Stimulated activated CD8-positive, alpha-beta memory T cell treated with anti-CD3 and anti-CD28 coated beads, Interleukin-15, amount 100 ng/mL, for 24 hours (primary cell): ENCODE data around the gene DAPK1.

Experiments used
- DNase-seq: peaks from one replicate; pipeline ENCODE4 v3.0.0-alpha.2; 2020; ENCODE audit warnings: low read depth

The DAPK1 gene

DNA sequence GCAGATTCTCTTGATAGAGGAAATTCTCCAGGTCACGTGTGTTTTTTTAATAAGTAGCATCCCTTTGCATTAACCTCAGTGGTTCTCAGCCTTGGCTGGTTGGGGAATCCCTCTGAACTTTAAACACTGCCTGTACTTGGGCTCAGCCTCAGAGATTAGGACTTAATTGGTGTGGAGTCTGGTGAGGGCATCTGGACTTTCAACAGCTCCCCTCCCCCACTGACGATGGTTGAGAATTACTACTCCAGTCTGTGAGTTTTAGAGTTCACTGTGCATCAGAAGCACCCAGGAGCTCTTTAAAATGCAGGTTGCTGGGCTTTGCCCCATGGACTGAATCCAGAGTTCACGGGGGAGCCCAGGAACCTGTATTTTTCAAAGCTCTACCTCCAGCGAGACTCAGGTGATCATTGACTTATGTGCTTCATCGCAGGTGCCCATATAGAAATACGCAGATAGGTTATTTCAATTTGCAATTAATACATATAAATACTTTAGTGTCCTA lies 71.4 kb downstream of the DAPK1 start:
- DNase-seq: no peak

DNA sequence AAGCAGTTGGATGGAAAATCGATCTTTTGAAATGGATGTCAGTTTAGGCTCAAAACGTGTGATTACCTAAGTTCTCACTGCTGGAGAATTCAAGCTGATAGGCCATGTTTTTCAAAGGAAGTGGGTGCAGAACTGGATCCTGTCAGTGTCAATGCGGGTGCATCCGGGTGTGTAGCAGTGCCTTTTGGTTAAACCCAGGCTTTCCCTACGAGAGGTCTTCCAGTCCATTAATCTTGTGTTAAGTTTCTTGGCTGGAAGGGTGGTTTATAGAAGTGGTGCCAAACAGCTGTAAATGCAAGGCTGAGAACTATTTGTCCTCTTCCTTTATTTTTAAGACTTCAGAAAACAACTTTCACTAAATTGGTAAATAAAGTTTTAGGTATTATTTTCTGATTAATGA lies 71.9 kb downstream of the DAPK1 start:
- no peak for DNase-seq

DNA sequence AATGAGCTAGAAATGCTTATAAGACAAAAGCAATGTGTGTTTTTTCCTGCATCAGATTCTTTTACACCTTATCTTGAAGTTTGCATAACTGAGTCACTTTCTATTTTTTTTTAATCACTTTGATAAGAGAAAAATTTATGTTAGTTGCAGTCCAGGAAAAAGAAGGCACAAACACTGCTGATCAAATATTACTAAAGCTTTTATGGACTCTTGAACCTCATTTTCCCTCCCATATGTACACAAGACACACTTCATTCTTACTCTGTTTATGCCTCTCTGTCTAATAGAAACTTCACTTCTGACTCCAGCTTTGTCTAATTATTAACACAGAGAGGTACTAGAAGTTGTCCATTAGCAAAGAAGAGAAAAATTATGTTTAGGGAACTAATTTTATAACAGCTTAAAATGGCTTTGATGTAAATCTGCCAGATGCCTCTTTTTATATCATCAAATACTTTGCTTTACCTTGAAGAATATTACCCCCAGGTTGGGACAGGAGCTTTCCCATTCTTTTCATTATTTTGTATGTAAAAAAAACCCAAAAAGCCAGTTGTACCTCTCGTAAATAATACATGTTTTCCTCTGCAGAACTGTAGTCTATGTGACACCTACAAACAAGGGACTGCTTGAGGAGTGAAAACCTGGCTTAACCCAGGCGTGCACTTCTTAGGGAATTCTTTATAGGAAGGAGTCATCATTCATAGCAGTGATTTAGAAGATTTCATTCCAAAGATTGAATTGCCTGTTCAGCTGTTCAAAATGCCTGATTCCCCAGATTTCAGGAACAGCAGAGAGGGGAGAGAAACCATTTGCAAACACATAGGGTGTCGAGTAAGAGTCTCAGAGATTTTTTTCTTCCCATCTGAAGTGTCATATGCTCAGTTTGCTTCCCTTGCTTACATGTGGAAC lies 72.6 kb downstream of the DAPK1 start:
- DNase-seq: no peak

DNA sequence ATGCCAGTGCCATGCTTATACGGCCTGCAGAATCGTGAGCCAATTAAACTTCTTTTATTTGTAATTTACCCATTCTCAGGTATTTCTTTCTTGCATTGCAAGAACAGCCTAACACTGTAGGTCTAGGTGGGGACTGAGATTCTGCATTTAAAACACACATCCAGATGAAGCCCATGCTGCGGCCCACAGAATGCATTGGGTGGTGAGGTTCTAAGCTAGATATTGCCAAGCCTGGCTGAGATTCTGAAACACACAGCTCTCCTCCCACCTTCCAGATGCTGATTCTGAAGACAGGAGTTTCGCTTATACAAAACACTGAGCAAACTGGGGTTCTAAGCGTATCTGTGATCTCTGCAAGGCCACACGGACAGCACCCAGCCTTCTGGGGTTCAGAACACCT lies 75.1 kb downstream of the DAPK1 start:
- no peak for DNase-seq

DNA sequence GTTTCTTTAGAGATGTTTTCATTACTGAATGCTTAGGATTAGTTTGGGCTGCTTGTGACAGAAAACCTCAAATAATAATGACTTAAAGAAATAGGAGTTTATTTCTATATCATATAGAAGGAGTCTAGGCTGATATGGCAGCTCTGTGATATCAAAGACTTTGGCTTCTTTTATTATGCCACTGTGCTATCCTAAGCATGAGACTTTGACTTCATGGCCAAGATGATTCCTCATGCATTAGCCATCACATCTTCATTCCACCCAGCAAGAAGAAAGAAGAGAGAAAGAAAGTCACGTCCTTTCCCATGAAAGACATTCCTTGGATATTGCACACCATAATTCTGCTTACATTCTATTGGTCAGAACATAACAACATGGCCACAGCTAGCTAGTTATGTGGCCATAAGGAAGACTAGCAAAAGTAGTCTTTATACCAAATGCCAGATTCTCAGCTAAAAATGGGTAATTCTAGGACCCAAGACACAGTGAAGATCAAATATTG lies 76.2 kb downstream of the DAPK1 start:
- DNase-seq: no peak

DNA sequence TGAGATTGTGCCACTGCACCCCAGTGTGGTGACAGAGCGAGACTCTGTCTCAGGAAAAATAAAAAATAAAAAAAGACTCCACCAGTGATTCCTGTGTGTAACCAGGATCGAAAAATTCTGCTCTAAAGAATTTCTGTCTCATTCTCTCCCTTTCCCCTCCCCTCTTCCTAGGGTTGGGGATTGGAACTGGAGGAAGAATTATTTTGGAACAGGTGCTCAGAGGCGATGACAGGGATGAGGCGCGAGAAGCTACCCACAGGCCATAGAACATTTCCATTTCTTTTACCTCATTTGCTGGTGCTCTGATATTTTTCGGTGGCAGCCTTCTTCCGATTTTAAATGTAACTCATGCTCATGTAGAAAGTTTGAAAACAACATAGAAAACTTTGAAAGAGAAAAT lies 80.1 kb downstream of the DAPK1 start:
- no peak for DNase-seq

DNA sequence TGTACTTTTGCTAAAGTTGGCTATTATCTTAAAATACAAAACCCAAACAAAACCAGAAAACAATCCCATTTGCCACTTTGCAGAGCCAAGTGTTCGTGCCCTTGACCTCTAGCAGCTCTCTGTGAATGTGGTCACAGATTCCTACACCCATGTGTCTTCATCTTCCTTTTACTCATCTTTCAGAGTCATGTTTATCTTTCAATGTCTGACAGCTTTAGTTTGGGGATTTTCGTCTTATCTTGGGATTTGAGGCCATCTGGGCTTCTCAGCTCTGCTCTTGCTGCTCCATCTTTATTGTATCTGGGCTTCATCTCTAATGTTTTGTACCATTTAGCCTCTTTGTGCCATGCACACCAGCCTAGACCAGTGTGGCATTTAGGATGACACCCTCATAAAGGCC lies 81.0 kb downstream of the DAPK1 start:
- no peak for DNase-seq

DNA sequence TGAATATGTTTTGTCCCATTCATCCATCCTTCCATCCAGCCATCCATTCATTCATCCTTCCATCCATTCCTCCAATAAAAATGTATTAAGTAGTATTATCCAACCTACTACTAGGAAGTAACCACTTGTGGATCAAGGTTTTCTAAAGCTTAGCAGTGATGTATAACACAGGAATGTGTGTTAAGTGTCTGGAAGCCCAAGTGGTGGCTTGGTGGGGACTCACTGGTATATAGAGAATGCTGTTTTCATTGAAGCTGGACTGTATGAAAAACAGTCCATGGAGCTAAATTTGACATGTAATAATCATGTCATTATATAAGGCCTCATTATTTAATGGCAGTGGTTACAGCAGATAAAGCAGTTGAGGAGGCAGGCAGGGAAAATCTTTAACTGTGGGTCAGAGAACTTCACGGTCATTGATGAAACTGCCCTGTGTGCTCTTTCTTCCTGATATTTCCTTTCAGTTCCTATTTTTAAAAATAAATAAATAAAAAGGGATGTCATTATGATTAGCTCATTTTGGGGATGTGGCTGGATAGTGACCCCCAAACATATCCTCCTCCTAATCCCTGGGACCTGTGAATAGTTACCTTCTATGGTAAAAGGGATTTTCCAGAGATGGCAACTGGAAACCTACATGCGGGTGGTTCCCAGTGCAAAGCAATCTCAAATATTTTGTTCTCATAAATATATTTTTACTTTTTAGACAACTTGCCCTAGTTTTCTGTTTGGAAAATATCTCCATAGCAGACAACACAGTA lies 82.3 kb downstream of the DAPK1 start:
- no peak for DNase-seq

DNA sequence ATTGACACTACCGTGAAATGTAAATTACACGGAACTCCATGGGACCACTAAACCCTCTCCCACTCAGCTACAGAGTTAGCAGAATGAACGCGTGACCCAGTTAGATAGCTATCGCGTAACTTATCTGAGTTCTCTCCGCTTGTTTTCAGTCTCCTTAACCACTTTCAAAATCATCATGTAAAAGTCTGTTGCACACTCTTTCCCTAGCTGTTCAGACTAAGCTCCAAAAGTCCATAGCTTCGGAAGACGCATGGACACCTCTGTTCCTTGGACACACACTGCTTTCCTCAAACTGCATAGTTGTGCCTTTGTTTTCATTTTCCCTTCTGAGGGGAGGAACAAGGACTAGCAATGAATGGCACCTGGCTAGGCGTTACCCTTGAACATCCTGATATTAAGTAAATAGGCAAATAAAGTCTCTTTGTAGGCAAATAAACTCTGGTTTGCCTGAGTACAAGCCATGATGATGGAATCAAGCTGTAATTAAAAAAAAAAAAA lies 83.3 kb downstream of the DAPK1 start:
- DNase-seq: no peak

DNA sequence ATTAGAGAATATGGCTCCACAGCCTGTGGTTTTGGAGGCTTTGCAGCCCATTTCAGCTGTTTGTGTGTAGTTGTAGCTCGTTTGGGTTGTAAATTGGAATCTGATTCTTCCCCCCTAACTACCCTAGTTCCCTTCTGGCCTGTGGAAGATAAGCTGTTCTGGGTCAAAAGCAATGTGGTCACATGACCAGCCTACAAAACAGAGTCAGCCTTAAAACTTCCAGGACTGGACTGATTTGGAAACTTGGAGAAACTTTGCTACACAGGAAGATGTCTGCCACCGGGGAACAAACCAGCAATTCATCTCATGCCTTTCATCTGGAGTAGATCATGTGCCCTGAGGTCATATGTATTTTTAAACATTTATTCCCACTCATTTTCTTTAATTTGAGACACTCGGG lies 83.8 kb downstream of the DAPK1 start:
- no peak for DNase-seq

DNA sequence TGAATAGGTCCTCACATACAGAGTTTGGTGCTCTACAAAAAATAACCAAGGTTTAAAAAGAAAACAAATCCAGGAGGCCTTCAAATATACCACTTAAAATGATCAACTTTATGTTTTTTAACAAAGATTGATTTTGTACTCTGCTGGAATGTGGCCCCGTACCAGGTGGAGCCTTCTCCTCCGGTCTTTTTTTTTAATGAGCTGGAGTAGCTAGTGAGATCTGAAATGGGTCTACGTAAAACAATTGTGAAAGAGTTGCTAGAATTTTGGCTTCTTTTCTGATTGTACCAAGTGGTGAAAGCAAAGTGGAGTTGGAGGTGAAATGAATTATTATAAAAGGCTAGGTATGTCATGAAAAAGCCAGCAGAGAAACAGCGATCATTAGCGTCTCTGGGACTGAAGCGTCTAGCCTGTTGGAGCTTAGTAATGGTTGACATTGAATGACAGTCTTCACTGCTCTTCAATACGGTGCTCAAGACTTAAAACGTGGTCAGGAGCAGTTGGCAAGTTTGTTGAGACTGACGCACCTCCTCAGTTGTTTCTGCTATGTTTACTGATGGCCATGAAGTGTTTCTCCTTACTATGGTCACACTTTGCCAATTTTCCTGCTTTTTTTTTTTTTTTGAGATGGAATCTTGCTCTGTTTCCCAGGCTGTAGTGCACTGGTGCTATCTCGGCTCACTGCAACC lies 84.4 kb downstream of the DAPK1 start:
- no peak for DNase-seq

DNA sequence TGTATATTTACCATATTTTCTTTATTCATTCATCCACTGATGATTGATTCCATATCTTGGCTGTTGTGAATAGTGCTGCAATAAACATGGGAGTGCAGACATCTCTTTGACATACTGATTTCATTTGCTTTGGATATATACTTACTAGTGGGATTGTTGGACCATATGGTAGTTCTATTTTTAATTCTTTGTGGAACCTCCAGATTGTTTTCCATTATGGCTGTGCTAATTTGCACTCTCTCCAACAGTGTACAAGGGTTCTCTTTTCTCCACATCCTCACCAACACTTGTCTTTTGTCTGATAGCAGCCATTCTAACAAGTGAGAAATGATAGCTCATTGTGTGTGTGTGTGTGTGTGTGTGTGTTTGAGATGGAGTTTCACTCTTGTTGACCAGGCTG lies 86.7 kb downstream of the DAPK1 start:
- DNase-seq: no peak

DNA sequence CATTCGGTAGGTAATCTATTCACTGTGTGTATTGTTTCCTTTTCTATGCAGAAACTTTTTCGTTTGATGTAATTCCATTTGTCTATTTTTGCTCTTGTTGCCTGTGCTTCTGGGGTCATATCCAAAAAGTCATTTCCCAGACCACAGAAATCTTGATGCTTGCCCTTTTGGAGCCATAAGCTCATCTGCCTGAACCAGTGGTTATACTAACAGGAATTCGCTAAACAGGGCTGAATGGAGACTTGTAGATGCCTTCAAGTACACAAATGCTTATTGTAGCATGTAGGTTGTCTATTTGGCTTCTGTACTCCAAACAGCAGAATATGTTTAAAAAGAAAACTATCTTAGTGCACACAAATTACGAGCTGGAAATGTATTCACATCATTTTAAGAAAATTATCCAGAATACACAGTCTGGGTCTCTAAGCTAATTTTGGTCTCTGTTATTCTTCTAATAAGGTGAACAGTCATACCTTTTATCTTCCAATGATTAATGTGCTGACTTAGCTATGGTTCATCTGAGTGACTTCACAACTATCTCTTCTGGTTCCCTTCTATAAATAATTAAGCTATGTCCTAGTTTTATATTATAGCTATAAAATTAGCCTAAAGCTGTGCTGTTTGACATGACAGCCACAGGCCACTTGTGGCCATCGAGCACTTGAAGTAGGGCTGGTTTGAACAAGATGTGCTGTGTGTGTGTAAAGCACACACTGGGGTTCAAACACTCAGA lies 87.6 kb downstream of the DAPK1 start:
- no peak for DNase-seq

DNA sequence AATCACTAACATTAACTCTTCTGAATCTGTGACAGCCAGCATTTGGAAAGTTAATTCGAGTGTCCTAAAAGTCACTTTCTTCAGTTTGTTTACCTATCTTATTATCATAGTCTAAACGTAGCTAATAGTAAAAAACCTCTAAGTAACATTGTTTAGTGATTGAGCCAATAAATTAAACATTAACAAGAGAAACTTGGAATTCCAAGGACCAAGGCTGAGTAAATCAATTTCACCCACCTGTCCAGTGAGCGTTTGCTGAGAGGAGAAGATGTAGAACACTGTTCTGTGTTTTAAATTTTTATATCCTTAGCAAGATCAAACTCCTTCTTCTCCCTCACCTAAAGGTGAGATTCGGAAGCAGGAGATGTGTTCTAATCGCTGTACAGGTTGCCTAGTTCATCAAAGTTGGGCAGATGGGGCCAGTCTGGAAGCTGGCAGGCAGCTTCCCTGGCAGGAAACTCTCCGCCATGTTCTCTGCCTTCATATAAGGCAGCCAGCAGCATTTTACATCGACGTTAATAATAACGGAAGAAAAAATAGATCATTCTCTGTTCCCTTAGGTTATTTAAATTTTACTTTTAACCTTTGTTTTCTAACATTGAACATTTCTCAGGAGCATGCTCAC lies 89.2 kb downstream of the DAPK1 start:
- DNase-seq: no peak

DNA sequence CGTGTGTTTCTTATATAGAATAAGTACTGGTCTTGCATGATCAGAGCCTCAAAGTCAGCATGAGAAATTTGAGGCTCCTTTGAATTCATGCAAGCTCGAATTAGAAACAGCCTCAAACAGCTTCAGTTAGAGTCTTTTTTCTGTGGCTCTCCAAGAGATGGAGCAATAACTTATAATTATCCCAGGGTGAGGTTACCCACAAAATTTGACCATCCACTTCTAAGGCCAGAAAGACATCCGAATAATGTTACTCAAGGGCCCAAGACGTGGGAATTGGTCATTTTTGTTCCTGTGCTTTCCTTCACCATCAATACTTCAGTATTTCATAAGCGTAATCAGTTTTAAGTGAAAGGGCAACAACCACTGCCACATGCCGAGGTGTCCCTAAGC lies 89.7 kb downstream of the DAPK1 start:
- DNase-seq: no peak

DNA sequence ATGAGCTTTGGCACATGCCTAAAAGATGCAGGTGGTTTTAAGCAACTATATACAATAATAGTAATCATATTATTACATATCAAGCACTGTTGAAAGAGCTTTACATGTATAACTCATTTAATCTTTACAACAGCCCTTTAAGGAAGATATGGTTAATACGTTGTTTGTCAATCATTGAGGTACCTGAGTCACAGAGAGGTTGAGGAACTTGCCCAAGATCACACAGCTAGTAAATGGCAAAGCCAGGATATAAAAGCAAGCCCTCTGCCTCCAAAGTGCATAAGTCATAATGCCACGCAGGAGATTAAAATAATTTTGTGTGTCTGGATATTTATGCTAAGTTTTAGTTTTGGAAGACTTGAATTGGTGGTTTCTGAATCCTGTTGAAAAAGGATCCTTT lies 90.2 kb downstream of the DAPK1 start:
- DNase-seq: no peak

DNA sequence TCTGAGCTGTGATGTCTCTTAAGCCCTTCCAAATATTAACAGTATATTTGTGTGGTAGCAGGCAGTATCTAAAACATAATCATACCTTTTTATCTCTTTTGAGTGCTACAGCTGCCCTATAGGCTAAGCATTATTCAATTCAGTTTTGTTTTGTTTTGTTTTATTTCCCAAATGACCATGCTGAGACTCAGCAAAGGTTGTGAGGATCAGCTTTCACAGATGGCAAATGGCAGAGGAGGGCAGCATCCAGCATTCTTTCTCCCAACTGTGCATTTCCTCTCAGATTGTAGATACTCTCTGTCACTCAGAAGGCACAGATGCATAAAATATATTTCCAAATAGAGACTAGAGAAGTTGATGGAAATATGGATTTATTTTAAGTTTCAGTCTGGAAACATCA lies 90.7 kb downstream of the DAPK1 start:
- DNase-seq: no peak

DNA sequence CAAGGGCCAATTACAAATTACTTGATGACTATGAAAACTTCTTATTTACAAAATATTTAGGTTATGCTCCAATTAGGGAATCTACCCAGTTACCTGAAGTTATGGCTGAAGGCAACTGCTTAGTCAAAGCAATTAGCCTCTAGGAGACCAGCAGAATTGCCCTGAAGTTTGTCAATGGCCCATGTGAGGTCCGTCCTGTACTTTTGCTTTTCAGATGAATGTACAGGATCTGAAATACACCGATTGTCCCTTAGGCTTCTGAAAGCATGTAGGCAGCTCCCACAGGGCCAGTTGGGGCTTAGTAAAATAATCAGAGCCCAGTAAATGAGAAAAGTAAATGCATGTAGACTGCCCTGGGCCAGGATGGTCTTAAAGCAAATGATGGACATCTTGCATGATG lies 93.3 kb downstream of the DAPK1 start:
- DNase-seq: no peak

DNA sequence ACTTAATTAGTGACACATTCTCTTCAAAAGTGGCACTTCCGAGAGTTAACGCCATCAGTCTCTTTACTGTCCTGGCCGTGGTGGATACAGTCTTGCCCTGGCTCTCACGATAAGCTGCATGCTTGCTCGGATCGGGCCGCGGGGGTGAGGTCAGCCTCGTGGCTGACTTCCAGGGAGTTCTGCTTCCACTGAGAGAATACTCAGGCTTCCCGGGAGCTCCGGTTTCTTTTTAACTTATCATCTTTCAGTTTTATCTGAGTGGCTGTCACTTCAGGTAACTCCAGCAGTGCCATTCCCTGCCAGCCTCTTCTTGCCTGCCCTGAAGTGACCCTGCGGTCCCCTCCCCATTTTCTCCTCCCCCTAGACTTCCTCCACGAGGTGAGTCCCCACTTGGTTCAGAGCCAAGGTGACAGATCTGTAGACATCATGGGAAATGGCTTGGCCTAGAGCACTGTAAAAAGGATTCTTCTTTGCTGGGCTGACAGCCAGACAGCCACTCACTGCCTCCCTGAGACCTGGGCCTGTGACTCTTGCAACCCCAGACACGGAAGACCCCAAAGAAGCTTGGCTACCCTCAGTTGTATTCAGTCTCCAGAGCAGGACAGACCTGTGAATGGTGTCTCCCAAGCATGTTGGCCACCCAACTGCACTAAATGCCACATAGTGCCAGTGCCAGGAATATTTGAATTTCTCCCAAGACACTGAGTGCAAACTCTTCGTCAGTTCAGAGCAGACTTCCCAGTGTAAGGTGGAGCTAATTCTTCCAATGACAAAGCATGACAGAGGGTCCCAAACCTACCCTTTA lies 95.1 kb downstream of the DAPK1 start:
- no peak for DNase-seq

DNA sequence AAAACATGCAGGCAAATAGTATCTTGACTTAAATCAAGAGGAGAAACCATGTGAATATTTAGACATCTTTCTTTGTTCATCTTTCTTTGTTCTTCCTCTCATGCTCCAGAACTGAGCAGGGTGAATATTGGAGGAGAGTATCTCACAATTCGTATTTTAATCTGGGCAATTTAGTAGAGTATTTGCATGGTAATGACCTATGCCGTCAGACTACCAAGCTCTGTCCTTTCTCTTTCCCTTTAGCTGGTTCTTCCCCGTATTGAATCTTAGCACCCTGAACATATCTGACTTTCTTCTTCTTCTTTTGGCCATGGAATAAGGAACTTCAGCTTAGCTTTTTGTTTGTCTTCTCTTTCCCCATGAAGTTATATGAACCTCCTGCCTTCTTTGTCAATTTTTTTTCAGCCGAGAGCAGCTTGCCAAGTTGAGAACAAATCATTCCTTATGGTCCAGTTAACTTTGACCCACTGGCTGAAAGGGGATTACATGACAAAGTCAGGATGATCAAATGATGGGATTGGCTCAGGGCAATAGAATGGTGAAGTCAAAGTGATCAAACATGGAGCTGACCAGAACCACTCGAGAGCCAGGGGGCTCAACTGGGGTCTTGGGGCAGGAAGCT lies 95.8 kb downstream of the DAPK1 start:
- no peak for DNase-seq
